GM12865 (cell line): ENCODE measurements around the gene ADM5.

ENCODE experiments used
- DNase-seq: peaks from one replicate; pipeline ENCODE4 v3.0.0; 2010; ENCODE audit warnings: low read depth
- H3K4me3 ChIP-seq: 2 replicates; pipeline ENCODE4 v1.5.1; 2011; ENCODE audit warnings: mild to moderate bottlenecking, low read depth, low read length, control low read depth
- CTCF ChIP-seq: IDR thresholded peaks from 2 replicates; pipeline ENCODE4 v1.5.1; 2011; ENCODE audit warnings: low read length, control low read depth, low read depth, inconsistent platforms; ENCODE audit not compliant: insufficient read depth; ENCODE audit errors: missing control alignments

Gene ADM5

GRCh38 chr19:49686503-49687088 lies 2.8 kb upstream of the ADM5 start:
- no peak for TF ChIP-seq CTCF
- H3K4me3 ChIP-seq, result no peak overlapping the region
- no peak for DNase-seq

GRCh38 chr19:49687150-49687549 lies 2.2 kb upstream of the ADM5 start:
- no peak overlapping the region for H3K4me3 ChIP-seq
- no peak for DNase-seq
- no peak for TF ChIP-seq CTCF

DNA sequence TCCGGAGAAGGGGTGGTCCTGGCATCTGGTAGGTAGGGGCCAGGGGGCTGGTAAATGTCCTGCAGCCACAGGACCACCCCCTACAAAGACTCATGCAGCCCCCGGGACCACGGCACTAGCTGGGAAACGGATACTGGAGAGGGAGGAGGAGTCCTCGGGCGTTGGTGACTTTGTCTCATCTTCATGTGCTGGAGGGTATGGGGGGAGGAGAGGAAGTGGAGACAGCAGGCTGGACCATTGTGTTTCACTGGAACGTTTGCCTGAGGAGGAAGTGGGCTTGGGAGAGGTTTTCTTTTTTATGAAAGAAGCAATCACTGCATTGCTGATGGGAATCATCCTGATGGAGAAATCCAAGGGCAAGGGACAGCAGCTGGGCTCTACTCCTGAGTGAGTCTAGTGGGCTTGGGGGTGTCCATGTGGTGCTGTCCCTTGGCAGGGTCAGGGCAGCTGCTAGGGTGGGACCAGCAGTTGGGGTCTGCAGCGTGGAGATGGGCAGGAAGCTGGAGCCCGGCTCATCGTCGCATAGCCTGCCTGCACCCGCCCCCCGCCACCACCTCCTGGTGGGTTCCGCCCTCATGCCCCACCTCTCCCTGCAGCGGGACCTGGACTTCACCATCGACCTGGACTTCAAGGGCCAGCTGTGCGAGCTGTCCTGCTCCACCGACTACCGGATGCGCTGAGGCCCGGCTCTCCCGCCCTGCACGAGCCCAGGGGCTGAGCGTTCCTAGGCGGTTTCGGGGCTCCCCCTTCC lies 1.7 kb upstream of the ADM5 start:
- no peak for TF ChIP-seq CTCF
- DNase-seq, result no peak
- no peak overlapping the region for H3K4me3 ChIP-seq

GRCh38 chr19:49688531-49689132 lies 762 bp upstream of the ADM5 start:
- TF ChIP-seq CTCF, result no peak
- no peak overlapping the region for H3K4me3 ChIP-seq
- peak; percentile 22 for DNase-seq

GRCh38 chr19:49690079-49690655 lies 773 bp downstream of the ADM5 start:
- no peak for DNase-seq
- no peak overlapping the region for H3K4me3 ChIP-seq
- TF ChIP-seq CTCF, result no peak

DNA sequence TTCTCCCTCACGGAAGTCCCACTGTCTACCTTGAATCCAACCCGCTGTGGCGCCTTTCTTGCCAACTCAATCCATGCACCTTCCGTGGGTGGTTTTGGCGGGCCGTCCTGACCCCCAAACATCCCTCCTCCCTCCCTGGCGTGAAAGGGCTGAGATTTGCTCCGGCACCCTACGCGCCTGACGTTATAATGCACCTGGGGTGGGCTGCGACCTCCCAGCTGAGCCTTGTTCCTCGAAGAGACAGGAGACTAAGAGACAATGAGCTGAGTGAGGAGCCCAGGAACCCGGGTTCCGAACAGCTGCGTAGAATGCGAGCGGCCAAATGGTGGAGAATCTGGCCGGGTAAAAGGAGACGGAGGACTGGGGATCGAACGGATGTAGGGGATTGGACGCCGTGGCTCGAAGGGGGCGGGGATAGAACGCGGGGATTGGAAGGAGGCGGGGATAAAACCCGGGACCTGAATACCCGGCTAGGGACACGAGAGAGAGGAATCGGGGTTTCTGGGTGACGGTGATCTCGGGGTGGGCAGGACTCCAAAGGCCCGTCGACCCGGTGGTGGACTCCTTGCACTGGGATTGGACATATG lies 1.4 kb downstream of the ADM5 start, which contains the start of gene CPT1C:
CPT1C (plus strand) TSS at position 461 of the 587 bp plus-strand sequence. CDS start 1,137 bp downstream, outside the sequence.
- H3K4me3 ChIP-seq, result no peak within 1 kb of the TSS
- no peak for DNase-seq
- no peak for TF ChIP-seq CTCF
